Epidermal melanocyte (primary cell): ENCODE results near the gene PAQR4.

Experiments
- DNase-seq: peaks from one replicate; pipeline ENCODE4 v3.0.0; 2011; ENCODE audit warnings: low spot score; ENCODE audit not compliant: insufficient read length

PAQR4 gene

DNA sequence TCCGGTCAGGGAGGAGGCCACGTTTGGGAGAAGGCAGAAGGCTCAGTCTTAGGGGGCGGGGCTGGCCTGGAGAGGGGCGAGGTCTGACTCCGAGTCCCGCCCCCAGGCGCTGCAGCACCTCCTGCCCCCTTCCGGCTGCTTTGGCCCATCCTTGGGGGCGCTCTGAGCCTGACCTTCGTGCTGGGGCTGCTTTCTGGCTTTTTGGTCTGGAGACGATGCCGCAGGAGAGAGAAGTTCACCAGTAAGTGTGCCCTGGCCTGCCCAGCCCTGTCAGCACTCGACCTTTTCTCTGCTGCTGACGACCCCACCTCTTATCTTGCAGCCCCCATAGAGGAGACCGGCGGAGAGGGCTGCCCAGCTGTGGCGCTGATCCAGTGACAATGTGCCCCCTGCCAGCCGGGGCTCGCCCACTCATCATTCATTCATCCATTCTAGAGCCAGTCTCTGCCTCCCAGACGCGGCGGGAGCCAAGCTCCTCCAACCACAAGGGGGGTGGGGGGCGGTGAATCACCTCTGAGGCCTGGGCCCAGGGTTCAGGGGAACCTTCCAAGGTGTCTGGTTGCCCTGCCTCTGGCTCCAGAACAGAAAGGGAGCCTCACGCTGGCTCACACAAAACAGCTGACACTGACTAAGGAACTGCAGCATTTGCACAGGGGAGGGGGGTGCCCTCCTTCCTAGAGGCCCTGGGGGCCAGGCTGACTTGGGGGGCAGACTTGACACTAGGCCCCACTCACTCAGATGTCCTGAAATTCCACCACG is 52.5 kb downstream of the PAQR4 start:
- DNase-seq: peak; percentile 63

DNA sequence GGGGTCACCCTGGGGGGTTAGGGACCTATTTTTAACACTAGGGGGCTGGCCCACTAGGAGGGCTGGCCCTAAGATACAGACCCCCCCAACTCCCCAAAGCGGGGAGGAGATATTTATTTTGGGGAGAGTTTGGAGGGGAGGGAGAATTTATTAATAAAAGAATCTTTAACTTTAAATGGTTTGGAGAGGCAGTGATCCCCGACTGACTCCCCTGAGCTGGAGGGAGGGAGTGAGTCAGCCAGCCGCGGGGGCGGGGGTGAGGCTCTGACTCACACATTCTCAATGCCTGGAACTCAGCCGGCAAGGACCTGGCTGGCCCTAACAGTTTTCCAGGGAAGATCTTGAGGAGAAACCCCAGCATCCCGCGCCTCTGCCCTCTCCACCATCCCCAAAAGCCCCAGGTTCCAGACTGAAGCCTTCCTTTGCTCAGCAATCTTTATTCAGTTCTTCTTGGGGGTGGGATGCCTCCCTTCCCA is 53.1 kb downstream of the PAQR4 start:
- DNase-seq: peak; percentile 80

DNA sequence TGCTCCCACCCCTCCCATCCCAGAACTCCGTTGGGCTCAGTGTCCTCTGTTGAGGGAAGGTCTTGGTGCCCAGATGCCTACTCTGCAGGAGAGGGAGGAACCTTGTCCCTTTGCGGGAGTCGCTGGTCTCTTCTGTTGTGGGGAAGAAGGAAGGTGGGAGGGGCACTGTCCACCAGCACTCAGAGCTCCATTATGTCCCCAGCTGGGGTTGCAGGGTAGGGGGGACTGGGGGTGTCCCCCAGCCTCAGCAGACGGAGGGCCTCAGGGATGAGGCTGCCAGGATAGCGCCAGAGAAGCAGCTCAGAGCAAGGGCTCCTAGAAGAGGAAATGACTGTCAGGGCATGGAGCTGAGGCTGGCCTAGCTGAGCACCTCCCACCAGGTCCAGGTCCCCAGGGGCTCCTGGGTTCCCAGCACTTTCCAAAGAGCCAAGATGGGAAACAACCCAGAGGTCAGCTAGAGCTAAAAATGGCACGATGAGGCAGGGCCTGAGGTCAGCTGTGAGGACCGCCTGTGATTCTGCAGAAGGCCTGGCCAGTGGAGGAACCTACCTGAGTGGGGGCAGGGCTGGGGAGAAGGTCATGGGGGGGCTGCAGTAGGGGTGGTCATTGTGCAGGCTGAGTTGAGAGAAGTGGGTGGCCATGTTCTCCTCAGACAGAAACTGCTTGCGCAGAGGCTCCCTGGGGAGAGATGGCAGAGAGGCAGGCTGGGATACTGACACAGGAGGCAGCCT is 53.7 kb downstream of the PAQR4 start:
- no peak for DNase-seq
